Hepatocyte (in vitro differentiated cells): Measurements from ENCODE around the gene NME7.

Experiments used
- CTCF ChIP-seq: fragments of 200-600 bp; sonication (generic); IDR thresholded peaks from 2 replicates; pipeline ENCODE4 v1.5.1; 2016; ENCODE audit warnings: antibody characterized with exemption, mild to moderate bottlenecking; ENCODE audit not compliant: poor library complexity
- EZH2phosphoT487 ChIP-seq: fragments of 200-600 bp; sonication (generic); IDR thresholded peaks from one replicate; pipeline ENCODE4 v1.6.1; 2018; ENCODE audit warnings: antibody characterized with exemption, mild to moderate bottlenecking, low read depth, moderate library complexity; ENCODE audit not compliant: unreplicated experiment, severe bottlenecking

- no peak for TF ChIP-seq CTCF
- TF ChIP-seq EZH2phosphoT487: no peak
Measured at GRCh38 chr1:169105087-169105433, 262.5 kb downstream of the NME7 start.
